ENCODE results near the gene PRLR. TPM values are rescaled to one million over a fixed set of nuclear protein-coding genes. Genes with fewer than 3 reads are reported as not detected.
A peak's percentile ranks its signal among the peaks of the same experiment; 100 is the strongest.

PRLR gene
- total RNA-seq, 1 donor from 2014 or later, result 3.2 TPM

GRCh38 chr5:35160486-35161116 is 69.7 kb downstream of the PRLR start:
- H3K27ac ChIP-seq, result peak overlapping the region; percentile 3
- peaks cover 23% of the 10 kb centered on the region for H3K4me1 ChIP-seq
- no peaks in the 10 kb centered on the region for H3K27me3 ChIP-seq (ENCODE audit: low read depth)
- TF ChIP-seq CTCF (IDR thresholded peaks at IDR 0.05), result no peak
- H3K4me3 ChIP-seq, result no peak overlapping the region
- H3K36me3 ChIP-seq, result no peaks in the 10 kb centered on the region
- intact Hi-C loops (cut with DNase I), result no loop called here
- DNase-seq (no peak), ATAC-seq (no peak)
- no peaks in the 10 kb centered on the region for H3K9me3 ChIP-seq

GRCh38 chr5:35159370-35159742 is 70.9 kb downstream of the PRLR start:
- intact Hi-C loops (cut with DNase I), result no loop called here
- H3K9me3 ChIP-seq, result no peaks in the 10 kb centered on the region
- TF ChIP-seq CTCF (IDR thresholded peaks at IDR 0.05), result no peak
- DNase-seq, result peak; percentile 48
- peak; percentile 95 to 97 for ATAC-seq
- peaks cover 23% of the 10 kb centered on the region for H3K4me1 ChIP-seq
- H3K36me3 ChIP-seq, result no peaks in the 10 kb centered on the region
- peak overlapping the region; percentile 22 for H3K27ac ChIP-seq
- H3K27me3 ChIP-seq (ENCODE audit: low read depth), result no peaks in the 10 kb centered on the region
- H3K4me3 ChIP-seq, result no peak overlapping the region

- no peak for TF ChIP-seq CTCF (IDR thresholded peaks at IDR 0.05)
- DNase-seq (no peak), ATAC-seq (peak; percentile 19 to 30)
- peak overlapping the region; percentile 22 for H3K27ac ChIP-seq
- H3K9me3 ChIP-seq, result no peaks in the 10 kb centered on the region
- no peaks in the 10 kb centered on the region for H3K36me3 ChIP-seq
- no peak overlapping the region for H3K4me3 ChIP-seq
- intact Hi-C loops (cut with DNase I), result no loop called here
- peaks cover 23% of the 10 kb centered on the region for H3K4me1 ChIP-seq
- H3K27me3 ChIP-seq (ENCODE audit: low read depth), result no peaks in the 10 kb centered on the region
Measured at GRCh38 chr5:35158622-35159369, 71.5 kb downstream of the PRLR start.

GRCh38 chr5:35158204-35158603 is 72.1 kb downstream of the PRLR start:
- ATAC-seq, result no peak
- intact Hi-C loops (cut with DNase I), result no loop called here
- Histone ChIP-seq H3K4me1 (peaks cover 23% of the 10 kb centered on the region), H3K27ac (no peak overlapping the region), H3K27me3 (ENCODE audit: low read depth) (no peaks in the 10 kb centered on the region), H3K36me3 (no peaks in the 10 kb centered on the region), H3K9me3 (no peaks in the 10 kb centered on the region), H3K4me3 (no peak overlapping the region)
- DNase-seq, result no peak
- no peak for TF ChIP-seq CTCF (IDR thresholded peaks at IDR 0.05)

GRCh38 chr5:35153375-35153932 is 76.8 kb downstream of the PRLR start:
- Histone ChIP-seq H3K27me3 (ENCODE audit: low read depth) (no peaks in the 10 kb centered on the region), H3K4me1 (peaks cover 6% of the 10 kb centered on the region), H3K36me3 (no peaks in the 10 kb centered on the region), H3K4me3 (no peak overlapping the region), H3K27ac (no peak overlapping the region), H3K9me3 (no peaks in the 10 kb centered on the region)
- DNase-seq (no peak), ATAC-seq (peak in 1 of 2 donors; percentile 42)
- intact Hi-C loops (cut with DNase I), result no loop called here
- TF ChIP-seq CTCF (IDR thresholded peaks at IDR 0.05), result no peak

Measured in lower lobe of right lung (tissue), 2 donors.